GM03348 (cell line): ENCODE measurements around the gene CREB3L2.
"Not testable (repeated sequence)": the region's sequence is repeated elsewhere in the genome, so short reads cannot be mapped to it uniquely, and the experiment has no call there.

ENCODE experiments used
- DNase-seq: peaks from one replicate; pipeline ENCODE4 v3.0.0; 2012; ENCODE audit warnings: low spot score

Gene CREB3L2

GRCh38 chr7:138014201-138014600 is 12.3 kb upstream of the CREB3L2 start:
- not testable (repeated sequence) for DNase-seq

- no peak for DNase-seq
Observed at GRCh38 chr7:138009350-138009653, 7.4 kb upstream of the CREB3L2 start.

DNA sequence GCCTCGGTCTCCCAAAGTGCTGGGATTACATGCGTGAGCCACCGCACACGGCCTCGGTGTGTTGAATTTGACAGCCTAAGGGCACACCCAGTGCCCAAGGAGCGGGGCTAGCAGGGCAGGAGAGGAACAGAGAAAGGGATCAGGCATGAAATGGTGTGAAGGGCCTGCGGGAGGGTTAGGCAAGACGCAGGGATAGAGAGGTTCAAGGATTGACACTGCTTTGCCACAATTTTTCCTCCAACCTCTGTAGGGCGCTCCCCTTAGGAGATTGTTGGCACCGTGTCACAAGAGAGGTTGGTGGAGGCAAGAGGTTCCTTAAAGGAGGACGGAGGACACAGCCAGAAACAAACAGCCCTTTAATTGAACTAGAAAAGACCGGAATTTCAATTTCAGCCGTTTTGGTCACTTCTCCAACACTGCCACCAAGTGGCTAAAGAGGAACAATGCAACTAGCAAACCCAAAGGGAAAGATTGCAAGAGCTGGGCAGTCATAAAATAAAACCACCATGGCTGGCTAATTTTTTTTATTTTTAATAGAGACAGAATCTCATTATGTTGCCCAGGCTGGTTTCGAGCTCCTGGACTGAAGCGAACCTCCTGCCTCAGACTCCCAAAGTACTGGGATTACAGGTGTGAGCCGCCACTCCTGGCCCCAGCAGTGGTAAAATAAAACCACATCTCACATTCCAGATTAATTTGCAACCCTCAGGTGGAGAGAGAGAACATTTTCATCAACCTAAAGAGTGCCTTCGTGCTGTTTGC is 6.9 kb upstream of the CREB3L2 start:
- DNase-seq: peak; percentile 65

DNA sequence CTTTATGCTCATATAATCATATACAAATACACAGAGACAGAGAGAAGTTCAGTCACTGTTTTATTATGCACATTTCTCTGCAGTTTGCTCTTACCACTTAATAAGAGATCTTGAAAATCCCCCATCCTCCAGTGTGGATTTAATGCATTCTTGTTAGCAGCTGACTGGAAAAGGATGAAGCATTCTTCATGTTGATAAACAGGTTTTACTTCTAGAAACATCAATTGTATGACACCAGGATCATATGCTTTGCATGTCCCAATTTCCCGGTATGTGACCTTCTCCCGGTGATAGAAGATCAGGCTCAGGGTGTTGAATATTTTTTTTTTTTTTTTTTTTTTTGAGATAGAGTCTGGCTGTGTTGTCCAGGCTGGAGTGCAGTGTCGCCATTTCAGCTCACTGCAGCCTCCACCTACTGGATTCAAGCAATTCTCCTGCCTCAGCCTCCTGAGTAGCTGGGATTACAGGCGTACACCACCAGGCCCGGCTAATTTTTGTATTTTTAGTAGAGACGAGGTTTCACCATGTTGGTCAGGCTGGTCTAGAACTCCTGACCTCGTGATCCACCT is 6.2 kb upstream of the CREB3L2 start:
- no peak for DNase-seq

GRCh38 chr7:138006106-138006505 is 4.2 kb upstream of the CREB3L2 start:
- DNase-seq: peak; percentile 67

DNA sequence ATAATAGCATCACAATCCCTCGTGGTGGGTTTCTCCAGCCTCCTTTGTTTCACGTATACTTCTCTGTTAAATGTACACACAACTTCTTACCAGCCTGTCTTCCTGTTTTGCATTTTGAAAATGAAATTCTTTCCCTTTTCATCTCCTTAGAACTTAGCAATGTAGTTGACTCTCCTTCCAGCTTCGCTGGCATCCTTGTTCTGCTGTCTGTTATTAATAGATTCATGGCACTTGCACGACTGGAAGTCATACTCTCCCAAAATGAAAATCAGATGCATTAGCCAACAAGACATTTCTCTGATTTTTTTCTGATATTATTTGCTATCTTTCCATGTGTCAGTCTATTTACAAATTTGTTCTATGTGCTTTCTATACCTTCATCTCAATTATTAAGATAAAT is 3.0 kb upstream of the CREB3L2 start:
- no peak for DNase-seq

- no peak for DNase-seq
Observed at GRCh38 chr7:138004046-138004445, 2.2 kb upstream of the CREB3L2 start.

- no peak for DNase-seq
Observed at GRCh38 chr7:138002828-138003189, 923 bp upstream of the CREB3L2 start.

DNA sequence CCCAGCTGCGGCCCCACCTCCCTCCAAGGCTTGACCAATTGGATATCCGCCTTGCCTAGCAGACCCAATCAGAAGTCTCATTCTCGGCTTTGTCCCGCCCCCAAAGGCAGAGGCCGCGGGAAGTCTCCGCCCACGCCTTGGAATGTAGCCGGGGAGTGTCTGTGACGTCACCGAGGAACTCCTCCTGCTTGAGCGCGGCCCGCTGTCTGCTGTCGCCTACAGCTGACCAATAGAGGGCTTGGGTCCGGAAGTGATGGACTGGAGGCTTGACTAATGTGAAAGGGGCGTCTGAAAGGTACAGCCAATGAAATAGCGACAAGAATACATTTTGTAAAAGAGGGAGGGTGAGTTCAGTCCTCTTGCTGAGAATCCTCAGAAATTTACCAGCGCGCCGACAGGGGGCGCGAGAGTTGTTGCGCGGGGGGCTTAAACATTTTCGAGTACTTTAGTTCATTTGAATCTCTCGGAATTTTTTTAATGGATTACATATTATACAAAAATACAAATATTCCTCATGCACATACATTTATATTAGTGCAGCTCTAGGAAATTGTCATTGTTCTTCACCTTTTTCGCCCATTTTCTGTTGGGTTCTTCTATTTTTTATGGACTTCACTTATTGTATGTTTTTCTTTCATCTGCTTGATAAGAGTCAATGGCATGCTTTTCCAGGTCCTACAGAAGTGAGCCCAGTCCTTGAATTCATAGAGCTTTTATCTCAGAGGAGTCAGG is 376 bp upstream of the CREB3L2 start:
- DNase-seq: peak; percentile 97

DNA sequence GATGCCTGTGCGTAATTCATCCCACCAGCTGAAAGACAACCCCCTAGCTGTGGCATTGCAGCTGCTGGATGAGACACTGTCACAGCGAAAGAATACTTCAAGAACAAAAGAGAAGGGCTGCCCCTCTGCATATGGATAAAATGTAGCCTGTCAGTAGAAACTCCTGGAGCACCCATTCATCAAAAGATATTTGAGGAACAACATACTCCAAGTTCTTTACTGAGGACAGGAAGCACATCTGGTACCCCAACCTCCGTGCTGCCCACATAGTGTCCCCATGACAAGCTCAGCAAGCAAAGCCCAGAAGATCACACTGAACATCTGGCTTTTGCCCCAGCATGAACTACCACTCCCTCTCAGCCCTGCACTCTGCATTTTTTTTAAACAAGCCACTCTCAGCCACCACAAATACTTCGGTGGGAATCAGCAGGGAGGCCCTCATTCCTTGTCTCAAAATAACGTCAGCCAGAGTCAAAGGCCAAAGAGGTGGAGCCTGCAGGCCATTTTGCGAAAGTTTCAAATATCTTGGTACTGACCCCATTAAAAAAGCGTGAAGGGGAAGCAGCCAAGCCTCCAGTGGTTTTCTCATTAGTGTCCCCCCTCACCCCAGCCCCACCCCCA is 1.7 kb downstream of the CREB3L2 start:
- peak; percentile 77 for DNase-seq

GRCh38 chr7:137999496-138000080 is 2.3 kb downstream of the CREB3L2 start:
- no peak for DNase-seq

- DNase-seq: no peak
Observed at GRCh38 chr7:137998250-137998649, 3.6 kb downstream of the CREB3L2 start.

DNA sequence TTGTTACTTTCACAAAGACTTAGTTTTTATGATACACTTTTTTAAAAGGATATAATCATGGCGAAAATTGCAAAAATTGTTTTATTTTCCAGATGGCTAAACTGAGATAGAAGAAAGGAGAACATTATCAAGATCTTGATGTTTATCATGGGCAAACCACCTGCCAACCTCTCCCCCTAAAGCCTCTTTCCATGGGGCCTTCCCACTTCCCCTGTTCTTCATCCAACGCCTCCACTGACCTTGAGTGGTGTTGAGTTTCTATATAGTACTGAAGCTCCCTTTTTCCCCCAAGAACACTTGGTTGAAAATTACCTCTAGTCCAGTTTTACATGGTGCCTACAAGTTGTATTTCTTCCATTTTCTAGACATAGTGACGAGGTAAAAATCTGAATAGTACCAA is 5.0 kb downstream of the CREB3L2 start:
- no peak for DNase-seq

GRCh38 chr7:137996386-137996851 is 5.5 kb downstream of the CREB3L2 start:
- peak; percentile 55 for DNase-seq

DNA sequence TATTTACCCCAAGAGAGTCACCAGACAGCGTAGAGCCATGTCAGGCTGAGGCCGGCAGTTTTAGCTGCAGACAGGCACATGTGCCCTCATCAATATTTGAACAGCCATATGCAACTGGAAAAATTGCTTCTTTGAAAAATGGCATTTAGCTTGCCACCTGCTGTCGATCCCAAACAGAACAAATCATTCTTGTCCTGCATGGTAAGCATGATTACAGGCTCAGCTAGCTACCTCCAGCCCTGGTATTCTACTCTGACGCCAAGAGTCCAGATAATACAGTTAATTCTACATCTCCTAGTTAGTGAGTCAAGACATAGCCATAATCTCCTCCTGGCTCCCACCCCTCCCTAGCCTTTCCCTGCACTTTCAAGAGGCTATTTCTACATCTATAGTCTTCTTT is 7.7 kb downstream of the CREB3L2 start:
- DNase-seq: no peak

GRCh38 chr7:137993395-137993743 is 8.5 kb downstream of the CREB3L2 start:
- no peak for DNase-seq

- peak; percentile 78 for DNase-seq
Observed at GRCh38 chr7:137992550-137993394, 9.1 kb downstream of the CREB3L2 start.

DNA sequence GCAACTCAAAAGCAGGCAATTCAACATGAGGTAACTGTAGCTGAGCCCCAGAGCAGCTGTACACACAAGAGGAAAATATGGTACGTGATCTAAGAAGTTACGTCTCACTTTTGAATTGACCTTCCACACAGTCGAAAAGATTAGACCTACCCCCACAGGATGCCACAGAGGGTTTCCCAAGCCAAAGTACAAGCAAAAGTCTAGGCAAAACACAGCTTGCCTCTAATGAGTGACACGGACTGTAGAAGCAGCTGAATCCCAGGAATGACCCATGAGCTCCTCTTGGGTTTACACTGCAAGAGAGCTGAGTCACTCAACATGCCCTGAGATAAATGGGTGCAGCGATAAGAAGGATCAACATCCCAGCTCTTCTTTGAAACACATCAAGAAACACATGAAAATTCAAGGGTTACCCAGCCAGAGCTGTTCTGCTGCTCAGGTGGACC is 9.8 kb downstream of the CREB3L2 start:
- DNase-seq: no peak

GRCh38 chr7:137990251-137990941 is 11.5 kb downstream of the CREB3L2 start:
- DNase-seq: peak; percentile 38

DNA sequence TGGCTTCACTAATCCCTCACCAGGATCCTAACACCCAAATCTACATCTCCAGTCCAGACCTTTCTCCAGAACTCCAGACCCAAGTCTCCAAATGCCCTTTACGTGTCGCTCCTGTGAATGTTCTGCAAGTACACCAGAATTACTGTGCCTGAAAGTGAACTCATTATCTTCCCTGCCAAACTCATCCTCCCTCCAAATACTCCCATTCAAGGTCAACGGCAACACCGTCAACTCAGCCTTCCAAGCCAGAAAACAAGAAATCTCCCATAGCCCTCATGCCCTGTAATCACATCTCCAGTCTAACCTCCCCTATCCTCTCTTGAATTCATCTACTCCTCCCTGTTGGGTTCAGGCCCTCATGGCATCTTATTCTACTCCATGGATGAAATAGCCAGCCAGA is 12.3 kb downstream of the CREB3L2 start:
- no peak for DNase-seq

- no peak for DNase-seq
Observed at GRCh38 chr7:137989094-137989493, 12.8 kb downstream of the CREB3L2 start.
